HG02610 (cell line): ENCODE results near the gene PHF23.

Experiments
- ATAC-seq: cut with Tn5 transposase; IDR thresholded peaks from one replicate; pipeline ENCODE4 v1.9.1; 2021; ENCODE audit warnings: mild to moderate bottlenecking, moderate library complexity; ENCODE audit not compliant: unreplicated experiment

The PHF23 gene

DNA sequence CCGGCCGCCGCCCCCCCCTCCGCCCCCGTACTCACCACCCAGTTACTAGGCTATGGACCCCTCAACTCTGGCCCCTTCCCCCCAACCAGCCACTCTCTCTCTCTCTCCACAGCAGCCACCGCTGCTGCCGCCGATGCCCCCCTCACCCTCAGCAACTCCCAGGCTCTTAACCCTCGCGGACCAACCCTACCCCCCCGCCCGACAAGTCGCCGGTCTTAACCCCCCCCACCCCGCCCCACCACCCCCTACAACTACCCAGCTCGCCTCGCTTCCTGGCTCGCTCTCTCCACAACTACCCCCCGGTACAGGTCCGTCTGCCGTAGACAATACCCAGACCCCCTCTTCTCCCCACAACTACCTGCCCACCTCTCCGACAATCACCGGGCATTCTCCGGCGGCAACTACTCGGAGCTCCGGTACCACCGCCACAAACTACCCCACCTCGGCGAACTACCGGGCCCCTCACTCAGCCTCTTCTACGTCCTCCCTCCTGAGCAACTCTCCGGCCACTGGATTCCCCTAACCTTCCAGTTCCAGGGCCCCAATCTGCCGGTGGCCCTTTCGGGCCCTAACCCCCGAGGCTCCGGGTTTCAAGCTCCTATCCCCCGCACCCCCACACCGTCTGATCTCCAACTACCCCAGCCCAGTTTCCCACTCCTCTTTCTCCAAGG is 702 bp downstream of the PHF23 start:
- ATAC-seq = no peak

DNA sequence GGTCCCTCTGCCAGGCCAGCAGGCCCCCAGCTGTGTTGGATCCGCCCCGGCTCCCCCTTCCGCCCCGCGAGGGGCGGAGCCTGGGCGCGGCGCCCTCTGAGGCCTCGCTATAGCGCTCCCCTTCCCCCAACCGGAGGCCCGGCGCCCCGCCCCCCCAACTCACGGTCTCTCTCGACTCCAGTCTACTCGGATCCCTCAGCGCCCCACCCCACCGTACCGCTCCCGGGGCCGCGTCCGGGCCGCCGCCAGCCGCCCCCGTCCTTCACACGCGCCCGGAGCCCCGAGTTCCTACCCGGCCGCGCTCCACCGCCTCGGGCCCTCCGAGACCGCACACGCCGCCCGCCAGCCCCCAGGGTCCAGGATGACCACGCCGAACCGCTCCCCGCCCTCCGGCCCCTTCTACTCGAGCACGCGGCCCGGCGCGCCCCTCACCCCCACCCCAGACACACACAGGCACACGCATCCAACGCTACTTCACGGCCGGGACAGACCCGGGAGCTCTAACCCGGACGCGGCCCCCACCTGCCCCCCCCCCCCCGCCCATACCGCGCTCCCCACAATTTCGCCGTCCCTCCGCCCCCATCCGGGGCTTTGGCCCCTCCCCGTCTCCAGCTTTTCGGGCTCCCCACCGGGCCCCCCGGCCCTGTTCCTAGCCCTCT is 1.4 kb downstream of the PHF23 start:
- ATAC-seq = peak; percentile 21

GRCh38 chr17:7237266-7237760 is 1.9 kb downstream of the PHF23 start:
- no peak for ATAC-seq

GRCh38 chr17:7236808-7237207 is 2.4 kb downstream of the PHF23 start:
- no peak for ATAC-seq

DNA sequence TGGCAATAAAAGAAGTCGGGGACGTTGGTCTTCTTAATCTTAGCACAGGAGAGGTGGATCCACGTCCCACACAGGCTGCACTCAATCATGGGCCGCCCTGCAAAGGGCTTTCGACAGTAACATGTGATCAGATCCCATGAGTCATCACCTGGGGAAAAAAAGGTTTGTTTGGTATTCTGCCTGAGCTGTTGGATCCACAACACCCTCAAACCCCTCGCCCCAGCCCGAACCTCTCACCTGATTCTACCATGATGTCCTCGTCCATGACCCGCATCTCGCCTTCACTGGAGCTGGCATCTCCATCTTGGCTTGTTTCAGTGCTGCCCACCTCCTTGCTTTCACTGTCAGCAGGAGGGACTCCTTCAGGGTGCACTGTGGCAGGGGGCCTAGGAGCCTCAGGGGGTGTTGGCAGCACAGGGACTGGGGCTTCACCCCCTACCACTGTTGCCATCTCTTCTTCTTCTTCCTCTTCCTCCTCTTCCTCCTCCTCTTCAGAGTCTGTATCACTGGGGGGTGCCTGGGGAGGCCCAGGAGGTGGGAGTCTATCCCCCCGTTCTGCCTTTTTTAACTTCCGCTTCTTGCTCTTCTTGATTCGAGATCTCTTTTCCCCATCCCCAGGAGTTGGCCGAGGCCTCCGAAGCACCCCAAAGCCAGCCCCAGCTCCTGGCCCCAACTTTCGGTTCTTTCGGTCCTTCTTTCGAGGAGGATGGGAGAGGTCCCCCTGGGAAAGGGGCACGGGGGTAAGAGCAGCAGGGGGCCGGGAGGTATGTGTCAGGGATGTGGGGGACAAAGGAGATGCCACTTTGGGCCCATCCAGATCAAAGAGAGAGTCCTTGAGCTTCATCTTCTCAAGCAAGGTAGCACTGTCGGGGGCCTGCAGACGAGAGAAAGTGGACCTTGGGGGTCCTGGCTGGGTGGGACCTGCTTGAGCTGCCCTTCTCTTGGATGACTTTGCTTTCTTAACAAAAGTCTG is 3.3 kb downstream of the PHF23 start:
- ATAC-seq = no peak

- peak; percentile 54 for ATAC-seq
Measured at GRCh38 chr17:7234083-7234951, 4.9 kb downstream of the PHF23 start, which contains the start of gene DVL2. DVL2 (minus strand) TSS chr17:7234517; CDS start chr17:7234262, 255 bp downstream.

GRCh38 chr17:7233701-7234082 is 5.6 kb downstream of the PHF23 start:
- no peak for ATAC-seq

DNA sequence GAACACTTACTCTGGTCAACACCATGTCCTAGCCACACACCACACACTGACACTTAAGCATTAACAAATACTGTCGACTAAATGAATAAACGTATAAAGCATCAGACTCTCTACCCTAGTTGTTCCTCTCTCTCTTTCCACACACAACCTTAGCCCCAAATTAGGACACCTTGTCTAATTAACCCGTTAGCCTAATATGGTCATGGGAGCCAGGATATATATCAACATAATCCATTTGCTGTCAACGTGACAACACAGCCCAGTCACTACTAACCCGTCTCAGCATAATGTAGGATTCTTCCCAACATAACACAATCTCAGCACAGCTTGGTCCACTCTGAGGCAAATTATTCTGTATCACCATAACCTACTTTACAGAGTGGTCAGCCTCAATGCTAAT is 7.1 kb downstream of the PHF23 start:
- no peak for ATAC-seq

- no peak for ATAC-seq
Measured at GRCh38 chr17:7229504-7229903, 9.8 kb downstream of the PHF23 start.

- no peak for ATAC-seq
Measured at GRCh38 chr17:7228920-7229319, 10.3 kb downstream of the PHF23 start.

- ATAC-seq = no peak
Measured at GRCh38 chr17:7226721-7227710, 12.2 kb downstream of the PHF23 start.

DNA sequence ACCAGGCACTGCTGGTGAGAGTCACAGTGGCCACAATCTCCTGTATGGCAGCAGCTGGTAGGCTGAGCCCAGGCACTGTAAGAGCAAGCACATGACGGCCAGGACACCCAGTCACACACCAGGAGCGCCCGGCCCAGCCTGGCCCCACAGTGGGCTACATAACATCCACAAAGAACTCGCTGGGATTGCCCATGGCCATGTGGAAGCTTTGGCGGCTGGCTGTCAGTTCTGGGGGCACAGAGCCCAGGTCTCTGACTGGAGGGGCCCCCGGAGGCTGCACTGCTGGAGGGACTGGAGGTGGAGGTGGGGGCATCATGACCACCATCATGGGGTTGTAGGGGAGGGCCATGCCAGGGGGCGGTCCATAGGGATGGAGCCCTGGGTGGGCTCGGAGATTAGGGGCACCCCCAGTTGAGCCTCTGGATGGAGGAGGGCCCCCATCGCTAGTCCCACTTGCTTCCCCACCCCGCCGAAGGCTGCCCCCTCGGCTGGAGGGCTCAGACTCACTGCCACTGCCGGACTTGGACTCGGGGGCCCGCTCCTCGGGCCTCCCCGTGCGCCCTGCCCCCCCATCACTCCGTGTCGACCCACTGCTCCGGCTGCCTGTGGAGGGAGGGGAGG is 13.4 kb downstream of the PHF23 start:
- no peak for ATAC-seq

- no peak for ATAC-seq
Measured at GRCh38 chr17:7224661-7225111, 14.6 kb downstream of the PHF23 start.

DNA sequence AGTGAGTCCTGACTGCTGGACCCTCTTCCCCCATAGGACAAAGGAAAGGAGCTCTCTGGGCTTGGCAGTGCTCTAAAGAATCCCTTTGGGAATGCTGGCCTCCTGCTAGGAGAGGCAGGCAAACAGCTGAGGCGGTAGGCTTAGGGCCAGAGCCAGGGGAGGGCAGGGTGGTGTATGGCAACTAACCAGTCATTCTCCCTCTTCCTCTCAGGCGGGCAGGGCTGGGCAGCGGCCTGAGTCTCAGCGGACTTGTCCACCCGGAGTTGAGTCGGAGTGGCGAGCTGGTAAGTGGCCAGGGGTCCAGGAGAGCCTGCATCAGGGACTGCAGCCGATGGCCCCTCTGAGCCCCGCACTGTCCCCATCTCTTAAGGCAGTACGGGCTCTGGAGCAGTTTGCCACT is 15.1 kb downstream of the PHF23 start:
- ATAC-seq = no peak

GRCh38 chr17:7223375-7223774 is 15.9 kb downstream of the PHF23 start:
- ATAC-seq = no peak

DNA sequence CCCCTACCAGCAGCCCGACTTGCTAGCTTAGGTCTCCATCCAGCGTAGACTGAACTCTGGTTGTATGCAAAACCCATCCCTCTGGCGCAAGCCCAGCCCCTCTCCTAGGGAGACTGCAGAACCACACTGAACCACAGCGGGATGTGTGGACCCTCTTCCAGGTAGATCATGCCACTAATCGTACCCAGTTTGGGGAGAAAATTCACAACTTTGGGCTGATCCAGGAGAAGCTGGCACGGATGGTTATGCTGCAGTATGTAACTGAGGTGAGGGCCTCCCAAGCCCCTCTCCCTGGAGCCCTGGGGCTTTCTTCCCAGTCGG is 16.3 kb downstream of the PHF23 start:
- ATAC-seq = no peak

DNA sequence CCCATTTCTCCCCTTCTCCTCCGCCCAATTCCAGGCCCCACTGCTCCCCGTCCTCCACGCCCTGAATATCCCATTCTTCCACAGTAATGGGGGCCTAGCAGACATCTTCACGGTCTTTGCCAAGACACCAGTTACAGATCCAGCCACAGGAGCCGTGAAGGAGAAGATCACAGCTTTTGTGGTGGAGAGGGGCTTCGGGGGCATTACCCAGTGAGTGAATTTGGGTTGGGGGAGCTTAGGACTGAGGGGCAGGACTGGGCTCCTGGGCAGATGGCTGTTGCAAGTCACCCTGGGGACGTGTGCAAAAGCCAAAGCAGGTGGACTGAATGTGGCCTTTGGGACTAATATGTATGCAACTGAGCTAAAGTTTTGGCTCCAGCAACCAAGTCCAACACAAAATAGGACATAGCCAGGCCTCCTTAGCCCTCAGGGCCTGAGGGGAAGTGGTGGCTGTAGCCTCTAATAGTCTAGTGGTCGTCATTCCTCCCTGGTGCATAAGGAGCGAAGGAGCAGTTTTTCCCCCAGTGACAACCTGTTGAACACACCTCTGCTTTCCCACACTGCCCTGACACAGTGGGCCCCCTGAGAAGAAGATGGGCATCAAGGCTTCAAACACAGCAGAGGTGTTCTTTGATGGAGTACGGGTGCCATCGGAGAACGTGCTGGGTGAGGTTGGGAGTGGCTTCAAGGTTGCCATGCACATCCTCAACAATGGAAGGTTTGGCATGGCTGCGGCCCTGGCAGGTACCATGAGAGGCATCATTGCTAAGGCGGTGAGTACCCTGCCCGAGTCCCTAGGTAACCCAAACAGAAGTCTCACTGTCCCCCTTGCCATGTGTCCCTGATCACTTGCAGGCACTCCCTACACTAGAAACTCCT is 16.9 kb downstream of the PHF23 start:
- ATAC-seq = no peak
